B cell (primary cell): ENCODE data around the gene AP3M1.

ENCODE experiments used
- CTCF ChIP-seq: fragments of 200-600 bp; IDR thresholded peaks from one replicate; pipeline ENCODE4 v1.8.0; 2022; ENCODE audit warnings: antibody characterized with exemption, mild to moderate bottlenecking
- EZH2 ChIP-seq: IDR thresholded peaks from 2 replicates; pipeline ENCODE4 v1.6.1; 2012; ENCODE audit warnings: borderline replicate concordance, low read depth, mild to moderate bottlenecking, moderate library complexity, low read length; ENCODE audit not compliant: insufficient read depth, poor library complexity, severe bottlenecking

DNA sequence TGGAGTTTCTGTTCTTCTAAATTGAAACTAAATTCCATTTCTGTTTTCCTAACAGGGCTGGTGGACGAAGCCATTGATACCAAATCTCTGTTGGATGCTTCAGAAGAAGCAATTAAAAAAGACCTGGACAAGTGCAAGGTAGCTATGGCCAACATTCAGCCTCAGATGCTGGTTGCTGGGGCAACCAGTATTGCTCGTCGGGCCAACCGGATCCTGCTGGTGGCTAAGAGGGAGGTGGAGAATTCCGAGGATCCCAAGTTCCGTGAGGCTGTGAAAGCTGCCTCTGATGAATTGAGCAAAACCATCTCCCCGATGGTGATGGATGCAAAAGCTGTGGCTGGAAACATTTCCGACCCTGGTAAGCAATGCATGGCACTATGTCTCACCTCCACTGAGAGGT, 45.6 kb downstream of the AP3M1 start:
- no peak for TF ChIP-seq CTCF
- TF ChIP-seq EZH2, result no peak
